Measurements from ENCODE around the gene PLXNC1.

- TF ChIP-seq CTCF (IDR thresholded peaks at IDR 0.05) (no peak), POLR2AphosphoS5 (IDR thresholded peaks at IDR 0.05) (no peak), EP300 (IDR thresholded peaks at IDR 0.05) (no peak), POLR2A (IDR thresholded peaks at IDR 0.05) (no peak)
These were observed 59.1 kb downstream of the PLXNC1 start for GRCh38 chr12:94207467-94207848.
